GM19438 (cell line): ENCODE measurements around the gene MRPS31.
"Not testable (repeated sequence)": the region's sequence is repeated elsewhere in the genome, so short reads cannot be mapped to it uniquely, and the experiment has no call there.

Source experiments
- ATAC-seq: cut with Tn5 transposase; IDR thresholded peaks from one replicate; pipeline ENCODE4 v1.9.1; 2021; ENCODE audit warnings: low read depth; ENCODE audit not compliant: unreplicated experiment

Gene MRPS31

DNA sequence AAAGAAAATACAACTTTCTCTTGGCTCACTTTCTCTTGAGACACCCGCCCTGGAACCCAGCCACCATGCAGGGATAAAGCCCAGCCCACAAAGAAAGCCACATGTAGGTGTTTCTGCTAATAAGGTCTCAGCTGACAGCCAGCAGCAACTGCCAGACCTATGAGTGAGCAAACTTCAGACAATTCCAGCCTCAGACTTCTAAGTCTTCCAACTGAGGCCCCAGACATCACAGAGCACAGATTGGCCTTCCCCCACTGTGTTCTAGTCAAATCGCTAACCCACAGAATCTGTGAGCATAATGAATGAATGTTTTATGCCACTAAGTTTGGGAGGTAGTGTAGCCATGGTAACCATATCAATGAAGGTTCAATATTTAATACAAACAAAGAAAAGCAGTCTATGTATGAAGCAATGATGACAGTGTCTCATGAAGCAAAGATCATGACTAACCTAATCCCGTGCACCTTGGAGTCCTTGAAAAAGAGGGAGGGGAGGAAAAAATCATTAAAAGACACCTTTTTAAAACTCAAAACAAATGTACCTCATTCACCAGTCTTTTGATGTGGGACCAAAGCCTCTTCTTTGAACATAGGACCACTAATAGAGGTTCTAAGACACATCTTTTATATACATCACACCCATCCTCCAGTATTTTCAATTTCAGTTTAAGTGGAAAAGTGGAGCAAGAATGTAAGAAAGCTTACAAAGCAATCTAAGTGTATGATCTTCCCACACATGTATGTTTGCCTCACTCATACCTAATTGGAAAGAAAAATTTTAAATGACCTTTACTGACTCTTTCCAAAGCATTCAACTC, 6.2 kb downstream of the MRPS31 start:
- no peak for ATAC-seq

DNA sequence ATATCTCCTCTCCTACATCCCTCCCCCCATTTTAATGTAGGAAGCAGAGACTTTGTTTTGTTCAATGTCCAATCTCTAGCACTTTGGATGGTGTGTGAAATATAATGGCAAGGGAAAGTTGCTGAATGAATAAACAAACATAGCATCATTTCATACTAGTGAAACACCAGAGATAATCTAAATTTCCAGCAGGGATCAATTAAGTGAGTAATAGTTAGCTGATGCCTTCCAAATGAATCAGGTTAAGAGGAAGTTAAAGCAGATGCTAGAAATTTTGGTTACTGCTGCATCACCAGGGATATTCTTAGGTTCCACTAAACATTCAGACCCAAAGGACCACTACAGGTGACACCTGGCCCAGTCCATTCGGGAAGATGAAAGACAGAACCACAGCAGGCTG, 8.1 kb downstream of the MRPS31 start:
- no peak for ATAC-seq

DNA sequence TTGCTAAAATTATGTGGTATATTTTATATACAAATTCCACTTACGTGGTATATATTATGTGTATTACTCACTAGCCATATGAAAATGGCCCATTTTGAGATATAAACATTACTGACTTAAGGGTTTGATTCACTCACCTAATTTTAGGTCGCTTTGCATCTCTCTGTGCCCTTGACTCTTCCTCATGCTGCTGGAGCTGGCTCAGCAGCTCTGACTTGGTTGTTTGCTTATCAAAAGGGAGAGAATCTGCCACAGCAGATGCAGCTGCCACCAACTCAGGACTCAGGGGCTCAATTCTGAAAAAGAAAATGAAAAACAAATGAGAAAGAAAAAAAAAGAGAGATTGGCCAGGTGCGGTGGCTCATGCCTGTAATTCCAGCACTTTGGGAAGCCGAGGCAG, 12.2 kb downstream of the MRPS31 start:
- ATAC-seq: no peak

DNA sequence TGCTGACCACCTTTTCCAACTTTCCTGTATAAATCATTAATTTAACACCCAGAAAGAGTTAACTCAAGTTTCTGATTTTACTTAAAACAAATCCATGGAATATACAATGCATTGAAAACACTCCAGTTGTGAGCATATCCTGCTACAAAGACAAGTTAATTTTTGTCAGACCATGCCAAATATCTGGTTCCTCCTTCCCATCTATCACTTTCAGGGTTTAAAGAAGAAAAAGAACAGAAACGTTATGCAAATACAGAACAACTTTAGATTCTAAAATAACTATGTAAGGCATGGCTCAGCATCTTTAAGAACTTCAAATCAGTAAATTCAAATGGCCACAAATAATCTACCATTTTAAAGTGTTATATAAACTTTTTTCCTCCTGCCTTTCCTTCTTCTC, 14.9 kb downstream of the MRPS31 start:
- ATAC-seq: peak; percentile 63

DNA sequence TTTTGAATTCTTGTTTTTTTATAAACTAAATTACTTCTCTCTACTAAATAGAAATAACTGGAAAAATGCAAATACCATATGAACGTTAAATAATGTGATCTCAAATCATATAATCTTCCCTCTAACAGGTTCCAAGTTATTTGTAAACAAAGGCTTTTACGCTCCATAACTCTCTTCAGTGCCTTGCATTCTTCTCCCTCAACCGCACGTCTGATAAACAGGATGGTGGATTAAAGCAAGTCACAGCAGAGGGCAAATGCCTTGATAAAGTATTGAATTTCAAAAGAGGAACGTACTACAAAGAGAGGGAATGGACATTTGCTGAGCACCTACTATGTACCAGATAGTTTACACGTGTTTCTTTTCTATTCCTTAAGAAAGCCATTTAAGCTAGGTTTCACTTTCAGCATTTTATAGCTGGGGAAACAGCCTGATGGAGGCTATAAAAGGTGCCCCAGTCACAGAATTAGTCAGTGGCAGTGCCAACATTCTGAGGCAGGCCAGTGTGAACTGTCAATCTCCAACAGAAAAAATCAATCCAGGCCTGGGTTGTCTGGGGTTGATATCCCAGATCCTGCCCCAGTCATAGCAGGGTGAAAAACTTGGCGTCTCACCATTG, 15.8 kb downstream of the MRPS31 start:
- ATAC-seq: no peak

DNA sequence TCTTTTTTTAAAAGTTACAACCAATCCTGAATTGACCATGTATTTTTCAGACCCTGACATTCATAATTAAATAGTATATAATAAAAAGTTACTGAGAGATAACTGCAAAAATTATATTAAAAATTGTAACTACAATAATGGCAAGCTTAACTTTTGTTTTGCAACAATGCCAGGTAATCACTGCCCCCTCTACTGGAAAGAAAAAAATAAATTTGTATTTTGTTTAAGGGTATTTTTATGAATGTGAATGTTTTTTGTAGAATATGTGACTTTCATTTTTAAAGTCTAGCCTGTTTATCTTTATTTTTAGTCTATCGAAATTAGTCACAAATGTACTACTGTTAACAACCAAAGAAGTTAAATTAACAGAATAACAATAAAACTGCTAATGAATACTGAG, 21.7 kb downstream of the MRPS31 start:
- no peak for ATAC-seq

DNA sequence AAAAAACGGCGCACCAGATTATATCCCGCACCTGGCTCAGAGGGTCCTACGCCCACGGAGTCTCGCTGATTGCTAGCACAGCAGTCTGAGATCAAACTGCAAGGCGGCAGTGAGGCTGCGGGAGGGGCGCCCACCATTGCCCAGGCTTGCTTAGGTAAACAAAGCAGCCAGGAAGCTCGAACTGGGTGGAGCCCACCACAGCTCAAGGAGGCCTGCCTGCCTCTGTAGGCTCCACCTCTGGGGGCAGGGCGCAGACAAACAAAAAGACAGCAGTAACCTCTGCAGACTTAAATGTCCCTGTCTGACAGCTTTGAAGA, 35.8 kb downstream of the MRPS31 start:
- not testable (repeated sequence) for ATAC-seq

DNA sequence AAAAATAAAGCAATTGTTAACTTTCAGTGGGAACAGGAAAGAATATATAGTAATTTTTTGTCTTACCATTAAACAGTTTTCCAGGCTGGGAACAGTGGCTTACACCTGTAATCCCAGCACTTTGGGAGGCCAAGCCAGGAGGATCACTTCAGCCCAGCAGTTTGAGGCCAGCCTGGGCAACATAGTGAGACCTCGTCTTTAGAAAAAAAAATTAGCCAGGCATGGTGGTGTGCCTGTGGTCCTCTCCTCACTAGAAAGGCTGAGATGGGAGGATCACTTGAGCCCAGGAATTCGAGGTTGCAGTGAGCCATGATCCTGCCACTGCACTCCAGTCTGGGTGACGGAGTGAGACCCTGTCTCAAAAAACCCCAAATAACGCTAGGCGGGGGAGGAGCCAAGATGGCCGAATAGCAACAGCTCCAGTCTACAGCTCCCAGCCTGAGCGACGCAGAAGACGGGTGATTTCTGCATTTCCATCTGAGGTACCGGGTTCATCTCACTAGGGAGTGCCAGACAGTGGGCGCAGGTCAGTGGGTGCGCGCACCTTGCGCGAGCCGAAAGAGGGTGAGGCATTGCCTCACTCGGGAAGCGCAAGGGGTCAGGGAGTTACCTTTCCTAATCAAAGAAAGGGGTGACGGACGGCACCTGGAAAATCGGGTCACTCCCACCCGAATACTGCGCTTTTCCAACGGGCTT, 36.3 kb downstream of the MRPS31 start:
- ATAC-seq: not testable (repeated sequence)

DNA sequence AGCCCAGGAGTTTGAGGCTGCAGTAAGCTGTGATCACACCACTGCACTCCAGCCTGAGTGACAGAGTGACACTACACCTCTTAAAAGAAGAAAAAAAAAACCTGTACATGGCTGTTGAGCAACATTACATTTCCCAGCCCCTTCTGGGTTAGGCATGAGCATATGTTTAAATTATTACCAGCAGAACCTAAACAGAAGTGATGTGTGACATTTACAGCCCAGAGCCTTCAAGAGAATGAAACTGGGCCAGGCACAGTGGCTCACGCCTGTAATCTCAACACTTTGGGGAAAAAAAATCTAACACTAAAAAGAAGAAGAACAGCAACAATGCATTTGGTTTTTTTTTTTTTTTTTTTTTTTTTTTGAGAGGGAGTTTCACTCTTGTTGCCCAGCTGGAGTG, 38.3 kb downstream of the MRPS31 start:
- ATAC-seq: no peak

DNA sequence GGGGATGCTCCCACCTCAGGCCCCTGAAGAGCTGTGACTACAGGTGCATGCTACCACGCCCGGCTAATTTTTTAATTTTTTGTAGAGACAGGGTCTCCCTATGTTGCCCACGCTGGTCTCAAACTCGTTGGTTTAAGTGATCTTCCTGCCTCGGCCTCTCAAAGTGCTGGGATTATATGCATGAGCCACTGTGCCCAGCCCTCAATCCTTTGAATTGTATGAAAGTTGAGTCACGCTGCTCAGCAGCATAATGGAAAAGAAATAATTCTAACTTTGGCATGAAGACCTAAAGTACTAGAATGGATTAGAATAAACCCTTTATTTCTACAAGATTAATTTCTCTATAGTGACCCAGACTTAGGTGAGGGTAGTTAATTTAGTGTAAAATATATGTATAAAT, 42.4 kb downstream of the MRPS31 start:
- ATAC-seq: no peak

DNA sequence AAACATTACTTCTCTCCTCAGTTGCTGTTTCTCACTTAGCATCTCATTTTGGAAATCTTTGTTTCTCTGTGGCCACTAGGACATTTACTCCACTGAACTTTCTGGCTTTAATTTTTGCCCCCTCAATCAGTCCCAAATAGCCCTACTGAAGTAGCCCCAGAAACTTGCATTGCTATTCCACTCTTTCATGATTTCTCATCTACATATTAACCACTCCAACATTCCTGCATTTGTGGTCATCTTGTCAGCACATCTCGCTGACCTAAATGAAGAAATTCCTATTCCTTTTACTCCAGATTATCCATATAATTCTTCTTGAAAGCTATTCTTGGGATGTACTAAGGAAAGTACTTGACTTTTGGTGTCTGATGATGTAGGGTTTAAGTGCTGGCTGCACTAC, 56.6 kb downstream of the MRPS31 start:
- ATAC-seq: not testable (repeated sequence)

DNA sequence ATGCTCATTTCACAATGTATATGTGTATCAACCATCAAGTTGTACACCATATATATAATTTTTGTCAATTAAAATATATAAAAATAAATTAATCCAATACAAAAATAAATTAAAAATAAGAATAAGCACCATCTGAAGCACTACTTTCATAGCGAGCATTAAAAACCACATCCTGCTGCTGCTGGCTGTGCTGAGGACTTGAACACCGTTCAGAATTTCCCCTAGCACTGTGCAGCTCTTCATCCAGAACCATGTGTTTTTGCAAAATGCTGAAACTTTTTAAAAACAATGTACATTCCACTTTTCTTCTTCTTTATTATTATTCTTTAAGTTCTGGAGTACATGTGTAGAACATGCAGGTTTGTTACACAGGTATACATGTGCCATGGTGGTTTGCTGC, 64.6 kb downstream of the MRPS31 start:
- ATAC-seq: no peak

DNA sequence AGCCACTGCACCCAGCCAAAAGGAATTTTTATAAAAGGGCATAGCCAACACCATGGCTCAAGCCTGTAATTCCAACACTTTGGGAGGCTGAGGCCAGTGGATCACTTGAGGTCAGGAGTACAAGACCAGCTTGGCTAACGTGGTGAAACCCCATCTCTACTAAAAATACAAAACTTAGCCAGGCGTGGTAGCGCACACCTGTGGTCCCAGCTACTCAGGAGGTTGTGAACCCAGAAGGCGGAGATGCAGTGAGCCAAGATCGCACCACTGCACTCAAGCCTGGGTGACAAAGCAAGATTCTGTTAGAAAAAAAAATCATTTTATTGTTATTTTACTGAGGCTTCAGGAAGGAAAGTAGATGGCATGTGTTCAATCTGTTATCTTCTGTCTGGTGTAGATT, 73.3 kb downstream of the MRPS31 start:
- peak; percentile 69 for ATAC-seq

DNA sequence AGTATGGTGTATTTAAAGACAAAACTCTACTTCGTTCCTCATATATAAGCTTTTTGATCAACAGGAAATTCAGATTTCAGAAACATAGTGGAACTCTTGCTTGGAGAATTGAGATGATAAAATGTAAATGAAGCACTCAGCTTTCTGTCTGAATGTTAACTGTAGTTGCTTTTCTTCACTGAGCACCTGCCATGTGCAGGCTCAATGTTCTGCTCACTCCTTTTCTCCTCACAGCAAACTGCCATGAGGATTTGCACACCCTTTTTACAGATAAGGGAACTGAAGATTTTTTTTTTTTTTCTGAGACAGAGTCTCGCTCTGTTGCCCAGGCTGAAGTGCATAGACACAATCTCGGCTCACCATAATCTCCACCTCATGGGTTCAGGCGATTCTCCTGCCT, 76.6 kb downstream of the MRPS31 start:
- no peak for ATAC-seq

DNA sequence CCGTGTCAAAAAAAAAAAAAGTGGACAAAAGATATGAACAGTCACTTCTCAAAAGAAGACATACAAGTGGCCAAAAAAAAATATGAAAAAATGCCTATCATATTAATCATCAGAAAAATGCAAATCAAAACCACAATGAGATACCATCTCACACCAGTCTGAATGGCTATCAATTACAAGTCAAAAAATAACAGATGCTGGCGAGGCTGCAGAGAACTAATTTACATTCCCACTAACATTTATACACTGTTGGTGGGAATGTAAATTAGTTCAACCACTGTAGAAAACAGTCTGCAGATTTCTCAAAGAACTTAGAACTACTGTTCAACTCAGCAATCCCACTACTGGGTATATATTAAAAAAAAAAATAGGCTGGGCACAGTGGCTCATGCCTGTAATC, 78.0 kb downstream of the MRPS31 start:
- ATAC-seq: no peak

DNA sequence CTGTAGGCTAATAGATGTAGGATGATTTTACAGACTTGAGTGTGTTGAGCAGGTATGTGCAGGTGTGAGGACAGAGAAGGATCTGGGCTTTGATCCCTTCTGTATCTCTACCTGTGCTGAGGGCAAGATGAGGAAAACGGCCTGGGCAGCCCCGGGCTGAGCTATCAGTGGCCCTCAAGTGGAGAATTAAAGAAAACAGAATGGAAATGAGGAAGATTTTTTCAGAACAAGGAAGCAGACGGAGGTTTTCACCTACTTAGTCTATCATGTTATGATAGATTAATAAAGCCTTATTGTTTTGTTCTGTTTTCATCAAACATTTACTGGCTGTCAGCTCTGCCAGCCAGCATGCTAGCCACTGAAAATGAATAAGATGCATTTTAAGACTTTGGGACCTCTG, 82.2 kb downstream of the MRPS31 start:
- ATAC-seq: no peak

DNA sequence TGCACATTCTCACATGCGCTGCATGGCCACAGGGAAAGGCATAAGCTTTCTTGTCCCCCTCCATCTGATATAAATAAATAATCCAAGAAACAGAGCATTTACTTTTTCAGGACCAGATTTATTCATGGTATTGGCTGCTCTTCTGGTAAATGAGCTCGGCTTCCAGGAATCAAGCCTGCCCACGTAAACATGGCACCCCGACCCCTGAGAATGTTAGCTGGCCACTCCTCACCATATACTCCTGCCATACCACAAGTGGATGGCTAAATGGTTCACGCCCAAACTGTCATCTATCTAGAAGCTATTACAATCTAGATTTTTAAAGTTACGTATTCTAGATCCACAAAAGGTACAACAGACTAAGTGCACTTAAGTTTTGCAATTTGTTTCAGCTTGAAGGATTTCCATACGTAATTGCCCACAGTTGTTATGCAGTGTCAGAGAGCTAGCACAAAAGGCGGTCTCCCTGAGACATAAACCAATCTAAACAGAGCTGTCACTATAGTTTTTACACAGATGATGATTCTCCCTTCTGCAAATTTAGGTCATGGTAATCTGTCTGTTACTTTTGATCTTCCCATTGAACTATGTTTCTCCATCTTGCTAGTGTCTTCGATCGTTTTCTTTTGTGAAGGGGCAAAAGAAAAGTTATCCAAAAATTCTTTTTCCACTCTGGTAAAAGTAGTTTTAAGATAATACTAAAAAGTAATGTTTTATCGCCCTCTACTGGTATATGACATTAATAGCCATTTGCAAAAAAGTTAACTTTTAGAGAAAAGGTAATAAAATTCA, 88.3 kb downstream of the MRPS31 start:
- ATAC-seq: no peak

DNA sequence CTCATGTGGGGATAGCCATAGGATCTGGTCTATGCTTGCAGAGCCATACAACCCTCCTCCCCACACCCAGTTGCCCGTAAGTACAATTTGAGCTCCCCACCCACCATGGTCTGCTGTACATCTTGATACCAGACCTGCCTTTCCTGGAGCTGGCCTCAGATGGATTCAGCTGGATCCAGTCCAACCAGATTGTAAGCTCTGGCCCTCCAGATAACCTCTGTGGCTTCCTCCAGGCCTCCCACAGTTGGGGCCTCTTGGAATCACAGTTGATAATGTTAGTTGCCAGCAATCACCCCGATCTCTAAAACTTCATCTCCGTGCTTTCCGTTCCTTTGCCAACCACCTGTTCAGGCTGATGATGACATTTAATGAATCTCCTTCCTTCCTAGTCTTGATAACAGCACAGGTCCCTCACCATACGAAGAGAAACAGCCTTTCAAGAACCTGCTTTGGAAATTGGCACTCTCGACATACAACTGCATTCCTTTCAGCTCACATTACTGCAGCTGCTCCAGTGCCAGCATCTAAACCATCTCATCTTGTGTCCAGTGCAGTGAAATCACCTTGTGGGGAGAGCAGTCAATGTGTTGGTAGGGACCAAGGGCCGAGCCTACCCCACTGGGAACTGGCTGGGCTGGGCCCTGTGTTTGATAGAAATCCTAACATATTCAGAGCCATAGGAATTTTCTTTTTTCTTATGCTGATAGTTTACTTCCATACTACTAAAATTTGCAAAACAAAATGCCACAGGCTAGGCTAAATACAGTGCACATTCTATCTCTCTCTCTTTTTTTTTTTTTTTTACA, 89.4 kb downstream of the MRPS31 start:
- no peak for ATAC-seq

DNA sequence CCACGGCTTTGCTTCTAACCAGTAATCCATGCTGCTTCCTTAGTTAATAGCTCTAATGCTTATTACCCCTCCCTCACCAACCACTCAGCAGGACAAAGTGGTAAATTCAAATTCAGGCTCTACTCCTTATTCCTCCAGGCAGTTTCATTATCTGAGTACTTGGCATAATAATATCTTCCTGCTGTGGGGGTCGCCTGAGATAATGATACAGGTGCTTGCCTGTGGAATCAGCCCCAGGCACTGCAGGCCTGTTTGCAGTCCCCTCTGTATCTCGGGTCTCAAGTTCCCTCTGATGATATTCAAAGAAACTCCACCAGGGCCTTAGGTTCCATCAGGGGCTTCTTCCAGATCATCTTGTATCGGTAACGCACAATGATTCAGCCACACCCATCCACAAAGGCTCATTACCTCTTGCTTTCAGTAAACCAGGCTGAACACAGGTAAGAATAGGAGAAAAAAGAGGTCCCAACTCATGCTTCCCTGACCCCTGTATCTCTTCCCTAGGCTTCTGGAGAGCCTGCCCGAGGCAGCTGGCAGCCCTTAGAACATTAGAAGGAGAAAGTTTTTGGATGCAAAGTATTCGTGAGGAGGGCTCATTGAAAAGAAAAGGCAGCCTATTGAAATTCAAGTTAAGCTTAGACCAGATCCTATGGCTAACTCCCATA, 90.2 kb downstream of the MRPS31 start:
- ATAC-seq: no peak

DNA sequence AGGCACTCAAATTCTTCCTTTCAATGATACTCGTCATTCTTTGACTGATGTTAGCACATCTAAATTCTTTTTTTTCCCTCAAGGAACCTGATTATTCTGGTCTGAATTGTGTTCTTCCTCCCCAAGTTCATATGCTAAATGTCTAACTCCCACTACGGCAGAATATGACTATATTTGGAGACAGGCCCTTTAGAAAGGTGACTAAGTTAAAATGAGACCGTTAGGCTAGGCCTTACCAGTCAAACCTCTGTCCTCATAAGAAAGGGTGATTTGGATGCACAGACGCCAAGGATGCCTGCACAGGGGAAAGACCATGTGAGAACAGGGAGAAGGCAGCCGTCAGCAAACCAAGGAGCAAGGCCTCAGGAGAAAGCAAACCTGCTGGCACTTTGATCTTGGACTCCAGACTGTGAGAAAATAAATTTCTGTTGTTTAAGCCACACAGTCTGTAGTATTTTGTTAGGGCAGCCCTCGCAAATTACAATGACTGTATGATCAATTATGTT, 91.5 kb downstream of the MRPS31 start:
- no peak for ATAC-seq
